ENCODE data around the gene GSE1.

DNA sequence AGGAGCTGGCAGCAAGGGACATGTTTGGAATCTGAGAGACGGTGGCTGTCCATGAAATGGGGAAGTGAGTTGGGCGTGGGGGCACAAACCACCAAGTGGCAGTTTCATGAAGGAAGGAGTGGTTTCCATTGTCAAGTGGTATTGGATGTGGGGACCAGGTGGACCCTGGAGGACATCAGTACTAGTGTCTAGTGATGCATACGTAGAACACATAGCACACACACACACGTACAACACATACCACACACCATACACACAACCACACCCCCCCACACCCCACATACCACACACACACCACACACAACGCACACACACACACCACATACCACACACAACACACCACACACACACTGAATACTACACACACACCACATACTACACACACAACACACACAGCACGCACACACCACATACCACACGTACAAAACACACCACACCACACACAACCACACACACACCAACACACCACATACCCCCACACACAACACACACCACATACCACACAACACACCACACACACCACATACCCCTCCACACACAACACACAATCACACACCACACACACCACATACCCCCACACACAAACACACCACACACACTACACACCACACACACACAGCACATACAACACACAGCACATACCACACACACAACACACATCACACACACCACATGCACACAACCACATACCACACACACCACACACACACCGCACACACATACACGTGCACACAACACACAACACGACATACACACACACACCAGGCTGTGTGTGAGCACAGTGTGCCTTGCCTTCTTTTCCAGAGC lies 41.1 kb upstream of the GSE1 start:
- TF ChIP-seq, protein P1, sequence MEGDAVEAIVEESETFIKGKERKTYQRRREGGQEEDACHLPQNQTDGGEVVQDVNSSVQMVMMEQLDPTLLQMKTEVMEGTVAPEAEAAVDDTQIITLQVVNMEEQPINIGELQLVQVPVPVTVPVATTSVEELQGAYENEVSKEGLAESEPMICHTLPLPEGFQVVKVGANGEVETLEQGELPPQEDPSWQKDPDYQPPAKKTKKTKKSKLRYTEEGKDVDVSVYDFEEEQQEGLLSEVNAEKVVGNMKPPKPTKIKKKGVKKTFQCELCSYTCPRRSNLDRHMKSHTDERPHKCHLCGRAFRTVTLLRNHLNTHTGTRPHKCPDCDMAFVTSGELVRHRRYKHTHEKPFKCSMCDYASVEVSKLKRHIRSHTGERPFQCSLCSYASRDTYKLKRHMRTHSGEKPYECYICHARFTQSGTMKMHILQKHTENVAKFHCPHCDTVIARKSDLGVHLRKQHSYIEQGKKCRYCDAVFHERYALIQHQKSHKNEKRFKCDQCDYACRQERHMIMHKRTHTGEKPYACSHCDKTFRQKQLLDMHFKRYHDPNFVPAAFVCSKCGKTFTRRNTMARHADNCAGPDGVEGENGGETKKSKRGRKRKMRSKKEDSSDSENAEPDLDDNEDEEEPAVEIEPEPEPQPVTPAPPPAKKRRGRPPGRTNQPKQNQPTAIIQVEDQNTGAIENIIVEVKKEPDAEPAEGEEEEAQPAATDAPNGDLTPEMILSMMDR (IDR thresholded peaks at IDR 0.05) = no peak
- no peak for TF ChIP-seq POLR2AphosphoS5 (IDR thresholded peaks at IDR 0.05)
- TF ChIP-seq POLR2A (IDR thresholded peaks at IDR 0.05) = no peak
- TF ChIP-seq EP300 (IDR thresholded peaks at IDR 0.05; ENCODE audit: low read depth) = no peak
